ENCODE data around the gene NDUFS2. TPM values are rescaled to one million over a fixed set of nuclear protein-coding genes. Genes with fewer than 3 reads are reported as not detected.
"Not testable (repeated sequence)": the region's sequence is repeated elsewhere in the genome, so short reads cannot be mapped to it uniquely, and the experiment has no call there.

NDUFS2 gene
- total RNA-seq, 1 experiment from 2014 or later: 94.9 TPM

DNA sequence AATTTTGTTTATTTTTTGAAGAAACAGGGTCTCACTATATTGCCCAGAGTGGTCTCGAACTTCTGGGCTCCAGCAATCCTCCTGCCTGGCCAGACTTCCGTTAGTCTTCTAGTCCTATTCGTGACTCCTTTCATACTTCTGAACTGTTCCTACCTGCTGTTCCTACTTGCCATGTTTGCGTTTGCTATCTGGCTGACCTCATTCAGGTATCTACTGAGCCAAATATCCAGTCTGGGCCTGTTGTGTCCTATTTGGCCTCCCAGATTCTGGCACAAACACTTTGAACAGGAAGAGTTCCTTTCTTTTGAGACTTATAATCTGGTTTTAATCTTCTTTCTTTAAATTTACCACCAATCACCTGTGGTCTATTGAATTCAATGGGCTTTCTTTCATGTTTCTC is 42.7 kb downstream of the NDUFS2 start:
- intact Hi-C loops (cut with micrococcal nuclease; ENCODE audit: unreplicated experiment) (no loop called here), in situ Hi-C loops (cut with HindIII; ENCODE audit: low pct_unique_long_range_greater_than_20kb, low sequenced_read_pairs) (no loop called here)
- Histone ChIP-seq H3K4me1 (ENCODE audit: control insufficient read depth, insufficient read depth, low read length) (no peaks in the 10 kb centered on the region), H3K36me3 (ENCODE audit: control insufficient read depth, insufficient read depth, low read length) (no peaks in the 10 kb centered on the region), H3K27ac (ENCODE audit: low read length) (no peak overlapping the region), H3K27me3 (ENCODE audit: control insufficient read depth, insufficient read depth, low read length) (no peaks in the 10 kb centered on the region), H3K4me3 (ENCODE audit: low read depth in 2 of 2, low read length in 2 of 2) (no peak overlapping the region), H3K9me3 (ENCODE audit: control insufficient read depth, insufficient read depth, low read depth, low read length) (no peaks in the 10 kb centered on the region)
- DNase-seq (ENCODE audit: low read depth, low spot score) (no peak), ATAC-seq (no peak)
- CTCF ChIA-PET: no interaction called here
- POLR2A ChIA-PET: no interaction called here
- TF ChIP-seq, protein P1, sequence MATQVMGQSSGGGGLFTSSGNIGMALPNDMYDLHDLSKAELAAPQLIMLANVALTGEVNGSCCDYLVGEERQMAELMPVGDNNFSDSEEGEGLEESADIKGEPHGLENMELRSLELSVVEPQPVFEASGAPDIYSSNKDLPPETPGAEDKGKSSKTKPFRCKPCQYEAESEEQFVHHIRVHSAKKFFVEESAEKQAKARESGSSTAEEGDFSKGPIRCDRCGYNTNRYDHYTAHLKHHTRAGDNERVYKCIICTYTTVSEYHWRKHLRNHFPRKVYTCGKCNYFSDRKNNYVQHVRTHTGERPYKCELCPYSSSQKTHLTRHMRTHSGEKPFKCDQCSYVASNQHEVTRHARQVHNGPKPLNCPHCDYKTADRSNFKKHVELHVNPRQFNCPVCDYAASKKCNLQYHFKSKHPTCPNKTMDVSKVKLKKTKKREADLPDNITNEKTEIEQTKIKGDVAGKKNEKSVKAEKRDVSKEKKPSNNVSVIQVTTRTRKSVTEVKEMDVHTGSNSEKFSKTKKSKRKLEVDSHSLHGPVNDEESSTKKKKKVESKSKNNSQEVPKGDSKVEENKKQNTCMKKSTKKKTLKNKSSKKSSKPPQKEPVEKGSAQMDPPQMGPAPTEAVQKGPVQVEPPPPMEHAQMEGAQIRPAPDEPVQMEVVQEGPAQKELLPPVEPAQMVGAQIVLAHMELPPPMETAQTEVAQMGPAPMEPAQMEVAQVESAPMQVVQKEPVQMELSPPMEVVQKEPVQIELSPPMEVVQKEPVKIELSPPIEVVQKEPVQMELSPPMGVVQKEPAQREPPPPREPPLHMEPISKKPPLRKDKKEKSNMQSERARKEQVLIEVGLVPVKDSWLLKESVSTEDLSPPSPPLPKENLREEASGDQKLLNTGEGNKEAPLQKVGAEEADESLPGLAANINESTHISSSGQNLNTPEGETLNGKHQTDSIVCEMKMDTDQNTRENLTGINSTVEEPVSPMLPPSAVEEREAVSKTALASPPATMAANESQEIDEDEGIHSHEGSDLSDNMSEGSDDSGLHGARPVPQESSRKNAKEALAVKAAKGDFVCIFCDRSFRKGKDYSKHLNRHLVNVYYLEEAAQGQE (IDR thresholded peaks at IDR 0.05; ENCODE audit: insufficient read depth in 1 of 2, low read depth in 2 of 2, low read length in 1 of 2): no peak
- TF ChIP-seq SIN3A (IDR thresholded peaks at IDR 0.05; ENCODE audit: borderline replicate concordance, insufficient read depth, low read depth, low read length): no peak
- TF ChIP-seq TCF7L2 (IDR thresholded peaks at IDR 0.05; ENCODE audit: low read depth, low read length): no peak
- TF ChIP-seq, protein P2, sequence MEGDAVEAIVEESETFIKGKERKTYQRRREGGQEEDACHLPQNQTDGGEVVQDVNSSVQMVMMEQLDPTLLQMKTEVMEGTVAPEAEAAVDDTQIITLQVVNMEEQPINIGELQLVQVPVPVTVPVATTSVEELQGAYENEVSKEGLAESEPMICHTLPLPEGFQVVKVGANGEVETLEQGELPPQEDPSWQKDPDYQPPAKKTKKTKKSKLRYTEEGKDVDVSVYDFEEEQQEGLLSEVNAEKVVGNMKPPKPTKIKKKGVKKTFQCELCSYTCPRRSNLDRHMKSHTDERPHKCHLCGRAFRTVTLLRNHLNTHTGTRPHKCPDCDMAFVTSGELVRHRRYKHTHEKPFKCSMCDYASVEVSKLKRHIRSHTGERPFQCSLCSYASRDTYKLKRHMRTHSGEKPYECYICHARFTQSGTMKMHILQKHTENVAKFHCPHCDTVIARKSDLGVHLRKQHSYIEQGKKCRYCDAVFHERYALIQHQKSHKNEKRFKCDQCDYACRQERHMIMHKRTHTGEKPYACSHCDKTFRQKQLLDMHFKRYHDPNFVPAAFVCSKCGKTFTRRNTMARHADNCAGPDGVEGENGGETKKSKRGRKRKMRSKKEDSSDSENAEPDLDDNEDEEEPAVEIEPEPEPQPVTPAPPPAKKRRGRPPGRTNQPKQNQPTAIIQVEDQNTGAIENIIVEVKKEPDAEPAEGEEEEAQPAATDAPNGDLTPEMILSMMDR (IDR thresholded peaks at IDR 0.05): no peak
- TF ChIP-seq POLR2AphosphoS5 (IDR thresholded peaks at IDR 0.05; ENCODE audit: low read depth, low read length): no peak
- BruUV-seq (replicated peaks): no TSS peak

DNA sequence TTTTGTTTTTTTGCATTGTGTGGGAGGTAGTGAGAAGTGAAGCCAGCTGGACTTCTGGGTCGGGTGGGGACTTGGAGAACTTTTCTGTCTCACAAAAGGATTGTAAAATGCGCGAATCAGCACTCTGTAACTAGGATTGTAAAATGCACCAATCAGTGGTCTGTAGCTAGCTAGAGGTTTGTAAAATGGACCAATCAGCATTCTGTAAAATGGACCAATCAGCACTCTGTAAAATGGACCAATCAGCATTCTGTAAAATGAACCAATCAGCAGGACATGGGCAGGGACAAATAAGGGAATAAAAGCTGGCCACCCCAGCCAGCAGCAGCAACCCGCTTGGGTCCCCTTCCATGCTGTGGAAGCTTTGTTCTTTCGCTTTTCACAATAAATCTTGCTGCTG is 47.9 kb downstream of the NDUFS2 start:
- CTCF ChIA-PET; intact Hi-C loops (cut with micrococcal nuclease; ENCODE audit: unreplicated experiment): not testable (repeated sequence)

DNA sequence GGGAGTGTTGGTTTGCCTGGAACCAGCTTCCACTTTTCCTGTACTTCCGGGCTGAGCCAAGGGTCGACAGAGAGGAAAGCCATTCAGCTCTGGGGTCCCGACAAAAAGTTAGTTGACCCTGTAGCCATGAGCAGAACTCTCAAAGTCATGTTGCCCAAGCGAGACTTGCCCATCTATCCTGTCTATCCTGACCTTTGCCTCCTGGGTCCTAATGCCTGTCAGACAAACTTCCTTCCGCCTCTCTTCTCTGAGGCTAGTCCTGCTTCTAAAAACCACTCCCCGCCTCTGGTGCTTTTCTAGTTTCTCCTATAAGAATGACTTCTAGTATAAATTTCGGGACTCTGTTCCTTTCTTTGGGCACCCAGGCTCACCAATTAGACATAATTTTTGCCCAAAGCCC is 48.7 kb downstream of the NDUFS2 start:
- CTCF ChIA-PET: no interaction called here
- TF ChIP-seq POLR2AphosphoS5 (IDR thresholded peaks at IDR 0.05; ENCODE audit: low read depth, low read length): no peak
- TF ChIP-seq, protein P2 (IDR thresholded peaks at IDR 0.05): no peak
- TF ChIP-seq SIN3A (IDR thresholded peaks at IDR 0.05; ENCODE audit: borderline replicate concordance, insufficient read depth, low read depth, low read length): no peak
- TF ChIP-seq TCF7L2 (IDR thresholded peaks at IDR 0.05; ENCODE audit: low read depth, low read length): no peak
- TF ChIP-seq, protein P1 (IDR thresholded peaks at IDR 0.05; ENCODE audit: insufficient read depth in 1 of 2, low read depth in 2 of 2, low read length in 1 of 2): no peak
- Histone ChIP-seq H3K27me3 (ENCODE audit: control insufficient read depth, insufficient read depth, low read length) (no peaks in the 10 kb centered on the region), H3K4me3 (ENCODE audit: low read depth in 2 of 2, low read length in 2 of 2) (no peak overlapping the region), H3K36me3 (ENCODE audit: control insufficient read depth, insufficient read depth, low read length) (no peaks in the 10 kb centered on the region), H3K9me3 (ENCODE audit: control insufficient read depth, insufficient read depth, low read depth, low read length) (no peaks in the 10 kb centered on the region), H3K27ac (ENCODE audit: low read length) (no peak overlapping the region), H3K4me1 (ENCODE audit: control insufficient read depth, insufficient read depth, low read length) (no peaks in the 10 kb centered on the region)
- ATAC-seq: no peak
- no TSS peak for BruUV-seq (replicated peaks)
- no peak for DNase-seq (ENCODE audit: low read depth, low spot score)
- in situ Hi-C loops (cut with HindIII; ENCODE audit: low pct_unique_long_range_greater_than_20kb, low sequenced_read_pairs) (no loop called here), intact Hi-C loops (cut with micrococcal nuclease; ENCODE audit: unreplicated experiment) (no loop called here)
- POLR2A ChIA-PET: no interaction called here

More for the DNA sequence above, 47.9 kb downstream of the NDUFS2 start:
- H3K4me1 ChIP-seq (ENCODE audit: control insufficient read depth, insufficient read depth, low read length); H3K36me3 ChIP-seq (ENCODE audit: control insufficient read depth, insufficient read depth, low read length); H3K27ac ChIP-seq (ENCODE audit: low read length); BruUV-seq (replicated peaks); POLR2A ChIA-PET; DNase-seq (ENCODE audit: low read depth, low spot score); H3K4me3 ChIP-seq (ENCODE audit: low read depth in 2 of 2, low read length in 2 of 2); ATAC-seq; H3K9me3 ChIP-seq (ENCODE audit: control insufficient read depth, insufficient read depth, low read depth, low read length); in situ Hi-C loops (cut with HindIII; ENCODE audit: low pct_unique_long_range_greater_than_20kb, low sequenced_read_pairs); H3K27me3 ChIP-seq (ENCODE audit: control insufficient read depth, insufficient read depth, low read length): not testable (repeated sequence)
